AG09319 (cell line): ENCODE measurements around the gene SEMA3E.

Source experiments
- DNase-seq: peaks from one replicate; pipeline ENCODE4 v3.0.0-alpha.2; 2010; ENCODE audit warnings: low read depth; ENCODE audit errors: extremely low read depth
- TF ChIP-seq, protein P1 (sequence below): IDR thresholded peaks from 2 replicates; pipeline ENCODE4 v1.5.1; 2011; ENCODE audit warnings: low read depth, mild to moderate bottlenecking, inconsistent platforms, low read length, moderate library complexity

The SEMA3E gene

DNA sequence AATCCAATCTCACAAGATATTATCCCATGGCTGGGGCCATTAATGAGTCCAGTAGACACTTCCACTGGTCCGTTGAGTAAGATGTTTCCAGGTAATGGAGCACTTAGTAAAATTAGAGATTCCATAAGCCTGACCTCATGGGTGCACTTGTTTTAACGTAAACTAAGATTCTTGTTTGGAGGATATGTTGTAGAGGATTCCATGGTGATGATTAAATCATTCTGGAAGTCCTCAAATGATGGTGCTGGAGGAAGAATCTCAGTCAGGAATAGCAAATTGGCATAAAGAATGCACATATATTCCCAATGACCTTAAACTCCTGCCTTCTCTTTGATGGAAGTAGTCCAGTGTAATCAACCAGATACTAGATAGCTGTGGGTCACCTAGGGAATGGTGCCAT, 324.3 kb downstream of the SEMA3E start:
- DNase-seq = no peak
- TF ChIP-seq, protein P1, sequence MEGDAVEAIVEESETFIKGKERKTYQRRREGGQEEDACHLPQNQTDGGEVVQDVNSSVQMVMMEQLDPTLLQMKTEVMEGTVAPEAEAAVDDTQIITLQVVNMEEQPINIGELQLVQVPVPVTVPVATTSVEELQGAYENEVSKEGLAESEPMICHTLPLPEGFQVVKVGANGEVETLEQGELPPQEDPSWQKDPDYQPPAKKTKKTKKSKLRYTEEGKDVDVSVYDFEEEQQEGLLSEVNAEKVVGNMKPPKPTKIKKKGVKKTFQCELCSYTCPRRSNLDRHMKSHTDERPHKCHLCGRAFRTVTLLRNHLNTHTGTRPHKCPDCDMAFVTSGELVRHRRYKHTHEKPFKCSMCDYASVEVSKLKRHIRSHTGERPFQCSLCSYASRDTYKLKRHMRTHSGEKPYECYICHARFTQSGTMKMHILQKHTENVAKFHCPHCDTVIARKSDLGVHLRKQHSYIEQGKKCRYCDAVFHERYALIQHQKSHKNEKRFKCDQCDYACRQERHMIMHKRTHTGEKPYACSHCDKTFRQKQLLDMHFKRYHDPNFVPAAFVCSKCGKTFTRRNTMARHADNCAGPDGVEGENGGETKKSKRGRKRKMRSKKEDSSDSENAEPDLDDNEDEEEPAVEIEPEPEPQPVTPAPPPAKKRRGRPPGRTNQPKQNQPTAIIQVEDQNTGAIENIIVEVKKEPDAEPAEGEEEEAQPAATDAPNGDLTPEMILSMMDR = no peak

DNA sequence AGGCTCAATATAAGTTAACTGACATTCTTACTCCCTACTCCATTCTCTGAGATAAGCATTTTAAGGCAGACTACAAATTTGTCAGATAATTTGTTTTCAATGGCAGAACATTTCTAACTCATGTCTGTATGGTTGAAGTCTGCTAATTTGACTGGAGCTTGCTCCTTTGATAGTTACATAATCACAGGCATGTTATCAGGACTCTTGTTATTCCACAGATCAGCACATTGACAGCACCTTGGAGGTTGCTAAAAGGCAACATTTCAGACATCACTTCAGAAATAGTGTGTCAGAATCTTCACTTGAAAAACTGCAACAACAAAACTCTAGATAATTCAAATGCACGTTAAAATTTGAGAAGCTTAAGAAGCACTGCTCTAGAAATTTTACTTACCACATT, 327.9 kb downstream of the SEMA3E start:
- TF ChIP-seq, protein P1 = no peak
- DNase-seq = no peak

DNA sequence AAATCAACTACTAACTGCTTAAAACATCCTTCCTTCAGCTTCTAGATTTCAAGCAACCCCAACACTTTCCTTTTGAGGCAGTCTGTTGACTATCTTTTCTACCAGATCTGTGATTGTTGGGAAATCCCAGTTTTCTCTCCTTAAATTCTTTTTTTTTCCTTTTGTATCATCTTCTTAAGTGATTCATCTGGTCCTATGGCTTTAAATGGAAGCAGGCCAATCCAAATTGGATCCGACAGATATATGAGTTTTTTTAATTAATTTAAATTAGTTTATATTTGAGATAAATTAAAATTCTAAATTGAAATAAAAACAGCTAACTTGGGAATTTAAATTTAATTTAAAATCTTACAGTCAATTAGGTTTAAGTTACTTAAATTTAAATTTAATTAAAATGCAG, 335.0 kb downstream of the SEMA3E start:
- TF ChIP-seq, protein P1 = no peak
- no peak for DNase-seq
